DMS 273 (cell line): ENCODE measurements around the gene ARID1B.
A peak's percentile ranks its signal among the peaks of the same experiment; 100 is the strongest.
"Not testable (repeated sequence)": the region's sequence is repeated elsewhere in the genome, so short reads cannot be mapped to it uniquely, and the experiment has no call there.

ENCODE experiments used
- DNase-seq: peaks from one replicate; lab custom pipeline; 2025; ENCODE audit not compliant: unreplicated experiment; lab: John Stamatoyannopoulos, UW

ARID1B gene

DNA sequence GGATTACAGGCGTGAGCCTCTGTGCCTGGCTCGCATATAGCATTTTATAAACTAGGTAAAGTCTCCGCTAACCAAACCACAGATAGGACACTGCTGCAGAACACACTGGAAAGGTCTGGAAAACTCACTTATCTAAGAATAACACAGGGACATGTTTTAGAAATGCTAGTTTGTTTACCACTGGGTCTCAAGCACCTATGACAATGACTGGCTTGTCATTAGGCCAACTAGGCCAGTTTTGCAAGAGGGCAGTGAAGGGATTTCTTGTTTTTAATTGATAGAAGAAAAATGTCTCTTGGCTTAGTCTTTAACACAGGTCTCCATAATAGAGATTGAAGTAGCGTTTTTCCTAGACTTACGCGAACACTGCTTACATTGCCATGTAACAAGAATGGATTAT lies 344.7 kb downstream of the ARID1B start:
- DNase-seq, result no peak

DNA sequence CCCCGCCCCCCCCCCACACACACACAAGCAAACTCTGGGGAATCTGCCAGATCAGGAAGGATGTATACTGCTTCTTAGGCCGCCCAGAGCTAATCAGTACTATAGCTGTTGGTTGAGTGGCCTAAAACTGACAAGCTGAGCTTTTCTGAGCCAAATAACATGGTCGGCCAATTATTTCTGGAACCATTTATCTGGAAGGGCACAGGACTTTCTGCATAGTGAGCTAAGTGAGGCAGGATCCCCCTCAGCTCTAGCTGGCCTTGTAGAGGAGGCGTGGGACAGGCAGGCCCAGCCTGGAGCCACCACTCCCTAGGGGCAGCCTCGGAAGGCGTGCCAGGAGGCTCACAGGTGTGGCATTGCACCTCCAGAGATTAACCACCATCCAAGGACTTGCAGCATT lies 346.1 kb downstream of the ARID1B start:
- DNase-seq, result no peak

DNA sequence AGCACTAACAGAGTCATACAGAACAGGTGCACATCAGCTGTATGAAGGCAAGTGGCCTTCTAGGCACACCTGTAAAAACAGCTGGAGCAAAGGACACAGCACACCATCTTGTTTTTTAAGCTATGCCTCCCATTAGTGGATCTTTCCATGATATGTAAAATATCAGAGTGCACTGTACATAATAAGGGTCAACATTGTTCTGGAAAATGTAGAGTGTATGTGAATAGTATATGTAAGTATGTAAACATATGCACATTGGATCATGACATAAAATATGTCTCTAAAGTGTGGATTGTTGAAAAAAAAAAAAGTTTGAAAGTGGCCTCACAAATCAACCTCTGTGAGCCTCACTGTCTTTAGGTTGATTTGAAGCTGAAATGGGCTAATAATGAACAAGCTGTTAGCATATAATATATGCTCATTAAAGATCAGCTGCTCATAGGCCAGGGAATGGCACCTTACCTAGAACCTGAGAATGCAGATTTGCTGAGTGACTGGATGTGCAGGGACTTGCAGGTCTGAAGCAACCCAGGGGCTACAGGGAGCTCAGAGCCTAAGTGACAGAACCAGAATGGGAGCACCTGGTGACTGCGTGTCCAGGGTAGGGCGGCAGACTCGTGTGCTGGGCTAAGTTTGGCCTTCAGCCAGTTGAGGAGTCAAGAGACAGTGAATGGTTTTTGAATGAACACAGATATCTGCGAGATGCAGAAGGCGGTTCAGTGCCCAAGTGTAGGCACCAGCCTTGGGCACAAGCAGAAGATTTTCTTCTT lies 347.5 kb downstream of the ARID1B start:
- DNase-seq, result no peak

DNA sequence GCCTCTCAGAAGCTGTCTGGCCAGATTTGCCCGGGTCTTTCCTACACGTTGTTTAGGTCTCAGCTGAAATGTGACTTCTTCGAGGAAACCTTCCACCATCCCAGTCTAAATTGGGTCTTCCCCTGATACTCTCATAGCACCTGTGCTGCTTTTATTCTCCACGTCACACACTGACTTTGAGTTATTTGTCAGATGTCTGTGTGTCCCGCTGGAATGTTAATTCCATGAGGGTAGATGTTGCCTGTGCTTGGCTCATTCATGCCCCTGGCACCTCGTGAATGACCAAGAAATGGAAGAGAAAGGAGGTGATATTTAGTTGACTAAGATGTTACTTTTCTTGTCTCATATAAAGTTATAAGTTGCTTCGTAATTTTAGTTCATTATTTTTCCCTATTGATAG lies 348.4 kb downstream of the ARID1B start:
- no peak for DNase-seq

DNA sequence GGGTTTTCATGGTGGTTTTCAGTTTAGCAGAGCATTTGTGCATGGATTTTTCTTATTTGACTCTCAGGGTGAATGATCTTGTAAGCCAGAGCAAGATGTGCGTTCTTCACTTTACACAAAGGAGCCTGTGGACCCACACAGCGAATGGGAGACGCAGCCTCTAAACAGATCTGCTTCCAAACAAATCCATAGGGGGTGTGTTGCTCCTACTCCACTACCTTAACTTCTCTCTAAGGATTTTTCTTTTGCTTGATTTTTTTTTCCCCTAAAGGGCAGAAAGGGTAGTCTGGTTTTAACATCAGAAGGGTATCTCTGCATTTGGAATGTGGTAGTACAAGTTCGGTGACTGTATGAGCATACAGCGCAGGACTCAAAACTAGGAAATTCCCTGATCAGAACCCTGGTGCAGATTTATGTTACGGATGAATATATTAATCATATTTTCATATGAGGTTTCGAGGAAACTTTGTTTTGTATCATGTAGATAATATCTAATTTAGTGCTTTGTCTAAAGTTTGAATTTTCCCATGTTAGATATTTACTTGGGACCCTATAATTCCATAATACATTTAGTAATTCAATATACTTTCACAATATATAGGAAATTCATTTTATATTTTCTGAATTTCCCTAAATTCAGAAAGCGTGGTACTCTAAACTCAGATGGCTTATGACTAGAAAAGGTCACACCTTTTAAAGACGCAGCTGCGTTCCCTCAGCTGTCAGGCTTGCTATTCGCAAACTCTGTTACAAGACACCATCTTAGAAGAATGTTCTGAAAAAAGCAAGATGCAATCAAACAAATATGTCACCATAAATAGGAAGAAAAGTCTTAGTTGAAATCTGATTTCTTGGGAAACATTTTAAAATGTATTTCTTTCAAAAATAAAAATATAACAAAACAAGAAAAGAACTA lies 349.3 kb downstream of the ARID1B start:
- DNase-seq, result no peak

DNA sequence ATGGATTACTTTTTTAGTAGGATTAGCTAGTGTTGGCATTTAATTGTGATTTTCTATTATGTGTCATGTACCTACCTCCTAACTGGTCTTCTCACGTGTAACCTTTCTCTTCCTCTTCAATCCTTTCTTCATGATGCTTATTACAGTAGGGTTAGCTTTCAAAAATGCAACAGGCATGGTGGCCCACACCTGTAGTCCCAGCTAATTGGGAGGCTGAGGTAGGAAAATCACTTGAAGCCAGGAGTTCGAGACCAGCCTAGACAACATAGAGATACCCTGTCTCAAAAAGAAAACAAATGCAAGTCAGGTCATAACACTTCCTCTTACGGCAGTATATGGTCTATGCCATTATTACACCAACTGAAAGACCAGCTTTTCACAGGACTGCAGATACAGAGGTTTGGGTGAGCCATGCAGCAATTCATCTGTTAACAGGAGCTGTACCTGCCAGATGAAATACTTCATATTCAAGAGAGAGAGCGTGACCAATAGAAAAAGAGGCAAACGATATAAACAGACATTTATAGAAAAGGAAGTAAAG lies 351.1 kb downstream of the ARID1B start:
- DNase-seq, result no peak

DNA sequence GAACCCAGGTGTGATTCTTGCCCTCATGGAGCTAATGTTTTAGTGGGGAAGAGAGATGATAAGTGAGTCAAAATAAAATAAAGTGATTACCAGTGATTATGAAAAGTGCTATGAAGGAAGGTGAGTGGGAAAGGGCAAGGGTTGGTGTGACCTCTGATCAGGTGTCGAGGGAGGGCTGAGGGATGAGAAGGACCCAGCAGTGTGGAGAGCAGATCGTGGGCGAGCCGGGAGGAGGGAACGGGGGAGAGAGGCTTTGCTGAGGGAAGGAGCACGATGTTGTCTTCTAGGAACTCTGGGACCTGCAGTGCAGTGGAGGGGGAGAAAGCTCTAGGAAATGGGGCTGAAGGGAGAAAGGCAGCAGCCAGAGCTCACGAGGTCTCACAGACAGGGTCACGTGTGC lies 354.1 kb downstream of the ARID1B start:
- DNase-seq, result no peak

DNA sequence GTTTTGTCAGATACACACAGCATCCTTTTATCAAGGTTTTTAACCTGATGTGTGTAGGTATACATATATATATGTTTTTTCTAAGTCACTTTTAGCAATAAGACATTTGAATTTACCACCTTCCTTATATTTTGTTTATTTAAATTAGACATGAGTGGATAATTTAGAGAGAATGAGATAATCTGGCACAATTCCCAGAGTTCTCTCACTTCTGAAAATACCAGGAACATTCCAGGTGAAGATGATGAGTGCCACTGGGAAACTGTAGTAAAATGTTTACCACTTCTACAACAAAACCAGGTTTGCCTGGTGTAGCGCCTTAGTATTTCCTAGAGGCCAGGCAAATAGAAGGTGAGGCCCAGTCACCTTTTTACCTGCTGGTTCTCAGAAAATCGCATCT lies 356.7 kb downstream of the ARID1B start:
- no peak for DNase-seq

DNA sequence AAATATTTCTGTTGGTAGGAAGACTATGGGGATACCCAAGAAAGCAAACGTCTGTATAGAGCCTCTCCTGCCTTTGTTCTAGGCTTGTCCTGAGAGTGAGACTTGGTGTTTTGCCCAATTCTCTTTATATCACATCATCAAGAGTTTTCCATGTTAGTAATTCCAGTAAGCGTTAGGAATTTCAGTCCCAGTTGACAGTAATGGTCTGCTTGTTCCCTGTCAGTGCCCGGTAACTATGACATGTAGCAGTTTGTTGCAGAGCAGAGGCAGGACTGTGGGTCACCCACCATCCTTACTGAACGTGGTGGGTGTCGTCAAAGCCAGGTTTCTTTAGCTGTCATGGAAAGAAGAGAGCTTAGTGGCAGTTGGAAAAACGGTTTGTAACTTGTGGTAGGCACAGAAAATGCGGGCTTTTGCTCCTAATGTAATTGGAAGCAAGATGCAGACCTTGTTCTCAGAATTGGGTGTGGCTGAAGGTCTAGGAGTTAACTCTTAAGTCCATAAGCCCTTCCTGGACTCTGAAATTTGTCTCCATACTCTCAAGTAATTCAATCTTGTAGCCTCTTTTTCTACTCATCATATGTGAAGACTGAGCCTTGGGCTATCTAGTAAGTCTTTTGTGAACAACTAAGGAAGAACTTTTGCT lies 357.3 kb downstream of the ARID1B start:
- DNase-seq, result no peak

DNA sequence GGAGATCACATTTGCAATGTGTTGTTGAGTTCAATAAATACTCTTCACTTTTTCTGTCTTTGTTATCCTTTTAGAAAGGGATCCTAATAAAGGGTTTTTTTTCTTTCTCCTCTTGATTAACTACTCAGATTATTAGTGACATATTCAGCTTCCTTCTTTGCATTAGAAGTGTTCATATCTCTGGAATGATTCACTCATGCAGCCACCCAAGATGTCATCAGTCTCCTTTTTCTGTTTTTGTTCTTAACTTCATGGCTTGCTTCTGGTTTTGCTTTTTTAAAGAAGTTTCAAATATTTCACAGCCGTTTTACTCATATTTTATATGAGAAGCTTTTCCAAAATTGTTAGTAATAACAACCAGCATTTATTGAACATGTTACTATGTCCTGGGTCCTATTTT lies 358.5 kb downstream of the ARID1B start:
- DNase-seq, result no peak

DNA sequence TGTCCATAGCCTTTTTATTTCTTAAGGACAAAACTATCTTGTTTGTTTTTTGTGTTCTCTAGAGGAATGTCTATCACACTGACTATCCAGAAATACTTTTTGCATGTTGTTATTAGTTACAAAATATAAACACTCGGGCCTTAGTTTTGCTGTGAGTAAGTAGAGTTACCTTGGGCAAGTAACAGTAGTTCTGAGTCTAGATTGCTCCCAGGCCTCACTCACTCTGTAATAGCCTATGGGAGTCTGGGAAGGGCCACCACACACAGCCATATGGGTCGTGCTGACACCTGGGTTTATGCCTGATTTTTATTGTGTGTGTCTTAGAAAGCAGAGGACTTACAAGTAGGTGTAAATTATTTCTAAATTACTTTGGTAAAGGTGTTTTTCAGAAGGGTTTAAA lies 360.3 kb downstream of the ARID1B start:
- DNase-seq, result no peak

DNA sequence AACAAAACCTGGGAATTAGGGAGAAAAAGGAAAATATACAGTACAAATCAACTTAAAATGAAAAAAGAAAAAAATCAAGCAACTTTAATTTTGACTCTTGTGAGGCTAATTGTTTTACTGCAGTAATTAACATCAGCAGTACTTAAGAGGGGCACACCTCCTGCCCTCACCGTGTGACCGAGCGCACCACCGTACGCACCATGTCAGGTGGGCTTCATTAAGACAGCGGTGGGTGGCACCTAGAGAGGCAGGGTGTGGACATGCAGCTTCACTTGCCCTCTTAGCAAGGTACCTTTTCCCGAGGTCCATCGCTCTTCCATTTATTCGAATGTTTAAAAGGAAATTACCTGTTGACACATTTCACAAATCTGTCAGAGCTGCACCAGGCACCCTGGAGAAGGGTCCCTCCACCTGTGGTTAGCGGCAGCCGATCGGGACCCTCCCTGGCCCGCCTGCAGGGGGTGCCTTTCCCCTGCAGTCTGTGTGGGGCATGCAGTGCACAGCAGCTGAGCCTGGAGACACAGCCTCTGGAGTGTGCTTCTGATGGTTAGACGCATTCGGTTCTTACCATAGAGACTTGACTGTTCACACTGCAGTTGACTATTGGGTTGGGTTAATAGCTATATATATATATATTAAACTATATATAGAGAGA lies 362.0 kb downstream of the ARID1B start:
- peak; percentile 44 for DNase-seq

DNA sequence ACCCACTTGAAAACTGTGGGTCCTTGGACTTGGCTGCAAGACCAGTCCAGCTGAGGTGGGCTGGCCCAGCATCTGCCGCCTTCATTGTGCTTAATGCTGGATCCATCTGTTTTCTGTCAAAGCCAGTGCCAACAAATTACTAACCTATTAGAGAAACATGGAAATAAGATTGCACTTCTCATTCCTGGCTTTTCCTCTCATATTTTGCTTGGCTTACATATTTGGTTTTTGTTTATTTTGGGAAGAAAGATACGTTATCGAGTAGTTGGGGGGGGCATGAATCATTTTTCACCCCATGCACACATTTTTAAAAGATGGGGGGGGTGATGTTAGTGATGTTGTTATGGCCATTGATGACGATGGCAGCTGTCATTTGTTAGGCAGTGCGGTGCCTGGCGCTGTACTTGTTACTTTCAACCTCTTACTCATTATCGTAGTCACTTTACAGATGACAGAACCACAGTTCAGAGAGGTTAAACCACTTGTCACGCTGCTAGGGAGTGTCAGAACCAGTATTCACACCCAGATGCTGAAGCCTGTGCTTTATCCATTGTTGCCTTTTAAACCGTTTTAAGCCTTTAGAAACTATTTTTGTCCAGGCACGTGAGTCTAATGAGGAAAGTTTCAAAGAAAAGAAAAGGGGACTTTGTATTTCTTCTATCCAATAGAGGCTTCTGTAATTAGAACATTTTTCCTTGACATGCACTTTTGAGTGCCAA lies 366.2 kb downstream of the ARID1B start:
- peak; percentile 83 for DNase-seq

DNA sequence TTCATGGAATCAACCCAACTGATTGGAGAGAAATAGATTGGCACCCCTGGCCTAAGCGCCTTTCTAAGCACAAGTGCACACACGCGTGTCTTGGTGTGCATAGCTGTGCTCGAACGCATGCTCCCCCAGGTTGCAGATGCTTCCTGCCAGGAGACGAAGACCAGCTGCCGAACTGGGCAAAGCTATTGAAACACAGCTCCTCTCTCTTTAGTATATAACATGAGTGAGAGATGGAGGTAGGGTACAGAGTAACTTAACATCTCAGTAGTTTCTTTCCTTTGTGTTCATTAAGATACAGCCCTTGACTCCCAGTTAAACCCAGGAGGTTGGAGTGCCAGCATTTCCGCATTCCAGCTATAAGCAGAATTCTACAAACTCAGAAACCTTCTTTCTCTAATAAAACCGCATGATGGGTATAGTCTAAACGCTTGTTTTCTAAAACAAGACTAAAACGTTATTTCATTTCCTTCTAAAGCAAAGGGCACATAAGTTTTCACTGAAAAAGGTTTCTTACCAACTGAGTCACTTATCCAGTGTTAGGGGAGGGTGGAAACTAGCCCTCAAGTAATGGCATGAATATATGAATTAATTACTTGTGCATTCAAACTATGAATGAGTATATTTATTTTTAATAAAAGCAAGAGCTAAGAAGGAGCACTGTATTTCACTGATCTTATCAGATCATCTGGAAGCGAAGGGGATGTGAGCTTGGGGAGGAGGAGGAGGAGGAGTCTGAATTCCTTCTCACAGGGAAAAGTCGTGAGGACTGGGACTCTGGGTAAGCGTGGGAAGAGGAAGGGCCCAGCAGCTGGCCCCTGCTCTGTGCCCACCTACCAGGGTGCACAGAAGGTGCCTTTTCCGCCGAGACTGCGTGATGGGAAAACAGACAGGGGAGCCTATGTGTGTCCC lies 367.0 kb downstream of the ARID1B start:
- peak; percentile 45 for DNase-seq

DNA sequence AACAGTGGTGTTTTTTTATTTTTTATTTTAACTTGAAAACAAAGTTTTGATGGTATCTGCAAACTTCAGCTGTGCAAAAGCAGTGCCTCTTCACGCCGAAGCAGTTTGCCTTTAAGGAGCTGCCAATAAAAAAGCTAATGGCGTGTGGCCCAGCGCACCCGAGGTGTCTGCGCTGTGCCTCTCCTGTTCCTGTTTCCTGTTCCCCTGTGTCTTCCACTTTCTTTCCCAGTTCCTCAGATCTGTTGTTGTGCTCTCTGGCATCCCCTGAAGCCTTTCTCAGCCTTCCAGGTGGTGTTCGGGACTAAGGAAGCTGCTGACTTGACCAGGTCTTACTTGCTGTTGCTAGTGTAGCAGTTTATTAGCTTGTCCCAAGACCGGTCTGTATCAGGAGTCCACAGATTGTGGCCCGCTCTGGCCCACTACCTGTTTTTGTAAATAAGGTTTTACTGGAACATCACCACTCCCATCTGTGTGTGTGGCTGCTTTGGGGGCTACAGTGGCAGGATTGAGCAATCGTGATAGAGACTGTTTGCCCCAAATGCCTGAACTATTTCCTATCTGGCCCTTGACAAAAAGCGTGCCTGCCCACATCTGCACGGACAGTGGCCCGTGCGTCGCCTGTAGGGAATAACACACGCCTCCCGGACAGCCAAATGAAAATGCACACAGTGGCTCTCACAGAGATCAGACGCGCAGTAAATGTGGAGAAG lies 367.8 kb downstream of the ARID1B start:
- DNase-seq, result no peak

DNA sequence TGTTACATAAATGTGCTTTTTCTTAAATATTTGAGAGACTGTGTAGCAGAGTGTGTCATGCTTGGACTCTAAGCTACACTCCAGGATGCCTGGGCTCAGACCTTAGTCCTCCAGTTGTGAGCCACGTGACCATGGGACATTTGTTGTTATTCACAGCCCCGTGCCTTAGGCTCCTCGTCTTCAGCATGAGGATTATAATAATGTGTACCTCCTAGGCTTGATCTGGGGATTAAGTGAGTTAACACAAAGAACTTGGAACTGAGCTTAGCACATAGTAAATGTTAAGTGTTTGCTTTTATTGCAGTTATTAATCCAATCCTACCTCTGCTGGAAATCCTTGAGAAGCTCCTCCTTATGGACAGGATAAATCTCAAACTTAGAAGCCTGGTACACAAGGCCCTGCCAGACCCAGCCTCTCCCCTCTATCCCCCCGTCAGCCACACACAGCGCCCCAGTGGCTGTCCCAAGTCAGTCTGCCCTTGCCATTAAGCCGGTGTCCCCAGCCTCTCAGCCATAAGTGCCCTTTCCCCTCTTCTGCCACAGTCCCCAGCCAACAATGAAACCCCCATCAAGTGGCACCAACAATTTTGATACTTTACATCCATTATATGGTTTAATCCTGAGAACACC lies 368.6 kb downstream of the ARID1B start:
- no peak for DNase-seq

DNA sequence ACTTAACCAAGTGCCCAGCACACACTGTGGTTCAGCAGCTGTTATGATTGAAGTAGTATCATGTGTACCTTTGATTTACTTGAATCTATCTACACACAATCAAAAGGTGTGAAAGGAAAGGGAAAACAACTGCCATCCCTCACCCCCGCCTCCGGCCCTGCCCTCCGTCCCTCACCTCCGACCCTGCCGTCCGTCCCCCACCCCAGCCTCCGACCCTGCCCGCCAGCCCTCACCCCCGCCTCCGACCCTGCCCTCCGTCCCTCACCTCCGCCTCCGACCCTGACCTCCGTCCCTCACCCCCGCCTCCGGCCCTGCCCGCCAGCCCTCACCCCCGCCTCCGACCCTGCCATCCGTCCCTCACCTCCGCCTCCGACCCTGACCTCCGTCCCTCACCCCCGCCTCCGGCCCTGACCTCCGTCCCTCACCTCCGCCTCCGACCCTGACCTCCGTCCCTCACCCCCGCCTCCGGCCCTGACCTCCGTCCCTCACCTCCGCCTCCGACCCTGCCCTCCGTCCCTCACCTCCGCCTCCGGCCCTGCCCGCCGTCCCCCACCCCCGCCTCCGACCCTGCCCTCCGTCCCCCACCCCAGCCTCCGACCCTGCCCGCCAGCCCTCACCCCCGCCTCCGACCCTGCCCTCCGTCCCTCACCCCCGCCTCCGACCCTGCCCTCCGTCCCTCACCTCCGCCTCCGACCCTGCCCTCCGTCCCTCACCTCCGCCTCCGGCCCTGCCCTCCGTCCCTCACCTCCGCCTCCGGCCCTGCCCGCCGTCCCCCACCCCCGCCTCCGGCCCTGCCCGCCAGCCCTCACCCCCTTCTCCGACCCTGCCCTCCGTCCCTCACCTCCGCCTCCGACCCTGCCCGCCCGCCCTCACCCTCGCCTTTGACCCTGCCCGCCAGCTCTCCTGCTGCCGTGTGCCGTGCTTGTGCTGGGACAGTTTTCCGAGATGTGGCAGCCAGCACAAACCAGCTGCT lies 370.2 kb downstream of the ARID1B start:
- not testable (repeated sequence) for DNase-seq
